ENCODE data around the gene IMP4.

IMP4 gene

GRCh38 chr2:130377491-130377890, 34.8 kb downstream of the IMP4 start:
- DNase-seq (ENCODE audit: low read depth), result no peak

DNA sequence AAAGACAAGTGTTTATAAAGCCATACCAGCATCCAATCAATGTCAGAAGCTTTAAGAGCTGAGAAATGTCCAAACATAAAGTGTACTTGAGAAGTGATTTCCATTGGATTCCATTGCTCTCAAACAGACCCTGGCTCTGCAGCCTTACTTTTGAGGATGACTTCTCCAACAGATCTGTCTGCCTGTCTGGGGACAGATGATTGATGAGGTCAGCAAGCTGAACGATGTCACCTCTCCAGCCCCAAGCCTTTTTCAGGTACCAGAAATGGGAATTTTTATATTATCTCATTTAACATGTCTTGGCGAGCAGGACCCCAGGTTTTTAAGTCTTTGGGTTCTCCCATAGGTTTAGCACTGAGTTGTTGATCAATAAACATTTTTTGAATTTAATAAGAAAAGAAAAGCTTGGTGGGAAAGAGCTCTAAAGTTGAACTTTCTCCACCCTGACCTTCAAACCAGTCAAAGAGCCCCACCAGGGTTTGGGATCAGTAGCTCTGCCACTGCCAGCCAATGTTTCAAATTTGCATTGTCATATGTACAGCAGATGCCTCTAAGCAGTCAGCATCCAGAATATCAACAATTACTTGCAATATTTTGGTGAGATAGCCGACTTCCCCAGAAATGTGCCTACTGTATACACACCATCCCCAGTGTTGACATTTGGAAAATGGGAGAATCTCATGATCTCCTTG, 35.7 kb downstream of the IMP4 start:
- DNase-seq (ENCODE audit: low read depth), result no peak

DNA sequence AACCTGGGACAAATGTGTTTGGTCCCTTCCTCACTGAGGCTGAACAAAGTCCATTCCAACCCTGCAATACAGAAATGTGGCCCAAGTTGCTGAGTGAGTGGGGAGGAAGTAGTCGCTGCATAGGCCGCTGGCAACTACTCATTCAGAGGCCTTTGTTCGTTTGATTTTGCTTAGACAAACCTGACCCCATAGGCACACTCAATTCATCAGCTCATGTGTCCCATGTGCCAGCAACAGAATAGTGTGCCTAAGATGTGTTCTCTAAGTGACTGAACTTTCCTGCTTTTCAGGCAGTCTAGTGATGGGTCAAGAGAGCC, 36.2 kb downstream of the IMP4 start:
- DNase-seq (ENCODE audit: low read depth), result no peak

- no peak for DNase-seq (ENCODE audit: low read depth)
These were observed 37.6 kb downstream of the IMP4 start for GRCh38 chr2:130380096-130380934.

- DNase-seq (ENCODE audit: low read depth), result no peak
These were observed 38.4 kb downstream of the IMP4 start for GRCh38 chr2:130381145-130381544.

DNA sequence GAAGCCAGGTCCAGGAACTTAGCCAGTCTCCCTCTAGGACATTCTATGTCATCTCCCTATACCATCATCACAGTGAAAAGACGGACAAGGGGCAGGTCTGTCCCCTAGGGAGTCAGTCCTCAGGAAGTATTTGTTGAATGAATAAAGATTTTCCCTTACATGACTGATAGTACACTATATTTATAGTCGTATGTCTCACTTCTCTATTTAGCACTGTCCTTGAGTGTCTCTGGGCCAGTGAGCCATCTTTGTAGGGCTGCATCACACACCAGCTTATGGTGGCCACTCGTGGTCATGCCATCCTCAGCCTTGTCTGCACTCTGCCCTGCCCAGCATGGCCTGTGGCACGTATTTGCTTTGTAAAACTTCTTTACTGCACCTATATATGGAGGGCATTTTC, 38.9 kb downstream of the IMP4 start:
- no peak for DNase-seq (ENCODE audit: low read depth)

DNA sequence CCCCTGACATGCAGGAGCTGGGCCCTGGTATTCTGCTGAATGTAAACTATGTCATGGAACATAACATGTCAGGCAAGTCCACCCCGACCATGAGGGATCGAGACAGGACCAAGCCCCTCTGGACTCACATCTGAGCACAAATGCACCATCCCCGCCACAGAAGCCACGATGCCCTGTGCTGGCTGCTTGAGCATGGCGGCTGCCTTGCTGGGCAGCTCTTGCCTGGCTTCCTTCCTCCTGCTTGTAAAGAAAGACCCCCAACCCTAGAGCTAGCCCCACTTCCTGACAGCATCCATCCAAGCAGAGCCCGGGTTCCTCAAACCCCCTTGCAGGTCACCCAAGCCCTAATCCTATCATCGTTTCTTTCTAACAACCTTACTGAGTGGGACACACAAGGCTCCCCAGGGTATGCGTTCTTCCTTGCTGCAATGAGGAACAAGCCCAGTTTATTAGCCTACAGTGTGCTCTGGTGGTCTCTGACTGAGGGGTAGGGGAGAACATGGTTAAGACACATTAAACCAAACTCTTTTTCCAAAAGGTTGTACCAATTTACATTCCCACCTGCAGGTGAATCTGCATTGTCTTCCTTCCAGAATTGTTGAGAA, 39.7 kb downstream of the IMP4 start:
- no peak for DNase-seq (ENCODE audit: low read depth)

DNA sequence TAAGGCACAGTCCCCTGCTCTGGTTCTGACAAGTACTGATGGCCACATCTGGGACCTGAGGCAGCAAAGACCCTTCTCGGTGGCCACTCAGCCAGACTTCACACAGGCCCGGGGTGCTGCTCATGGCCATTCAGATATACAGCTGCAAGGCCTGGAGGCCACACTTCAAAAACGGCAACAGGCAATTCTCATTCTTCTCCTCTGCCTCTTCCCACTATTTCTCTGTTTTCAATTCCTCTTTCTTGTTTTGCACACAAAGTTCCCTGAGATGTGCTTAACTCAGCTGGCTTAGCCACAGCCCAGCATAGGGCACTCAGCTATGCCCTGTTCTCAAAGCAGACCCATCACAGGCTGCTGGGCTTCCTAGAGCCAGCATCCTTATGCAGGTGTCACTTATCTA, 43.0 kb downstream of the IMP4 start:
- no peak for DNase-seq (ENCODE audit: low read depth)

- DNase-seq (ENCODE audit: low read depth), result no peak
These were observed 44.3 kb downstream of the IMP4 start for GRCh38 chr2:130387071-130387400.

DNA sequence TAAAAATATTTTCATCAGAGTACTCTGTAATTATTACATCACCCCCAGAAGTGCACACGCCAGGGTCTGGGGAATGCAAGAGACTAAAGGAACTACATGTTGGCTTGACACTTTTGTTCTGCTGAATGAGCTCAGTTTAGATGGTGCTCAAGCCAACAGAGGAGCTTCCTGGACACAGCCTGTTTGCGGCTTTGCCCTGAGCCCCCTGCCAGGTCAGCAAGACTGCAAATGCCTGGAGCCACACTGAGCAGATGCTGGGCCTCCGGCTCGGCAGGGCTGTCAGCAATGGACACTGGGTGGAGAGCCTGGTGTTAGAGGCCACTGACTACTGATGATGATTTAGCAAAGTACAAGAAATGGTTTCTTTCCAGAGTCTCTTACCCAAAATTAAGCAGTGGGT, 45.1 kb downstream of the IMP4 start:
- DNase-seq (ENCODE audit: low read depth), result no peak

GRCh38 chr2:130388221-130388907, 45.7 kb downstream of the IMP4 start:
- no peak for DNase-seq (ENCODE audit: low read depth)

GRCh38 chr2:130389358-130389757, 46.7 kb downstream of the IMP4 start:
- DNase-seq (ENCODE audit: low read depth), result no peak

DNA sequence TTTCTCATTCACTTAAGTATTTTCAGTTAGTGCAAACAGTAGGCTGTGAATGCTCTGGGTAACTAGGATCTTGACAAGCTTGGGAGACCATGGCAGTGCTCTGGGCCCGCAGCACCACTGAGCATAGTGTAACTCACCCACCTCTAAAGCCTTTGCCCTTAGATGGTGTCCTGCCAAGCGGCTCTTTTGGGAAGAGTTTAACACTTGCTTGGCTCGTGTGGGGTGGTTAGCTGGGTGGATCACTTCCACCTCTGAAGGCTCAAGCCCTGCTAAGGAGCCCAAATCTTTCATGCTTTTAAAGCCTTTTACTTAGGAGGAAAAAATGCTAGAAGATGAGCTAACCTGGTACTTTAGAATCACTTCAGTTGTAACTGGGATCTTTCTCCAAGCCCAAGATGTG, 47.1 kb downstream of the IMP4 start:
- DNase-seq (ENCODE audit: low read depth), result no peak

DNA sequence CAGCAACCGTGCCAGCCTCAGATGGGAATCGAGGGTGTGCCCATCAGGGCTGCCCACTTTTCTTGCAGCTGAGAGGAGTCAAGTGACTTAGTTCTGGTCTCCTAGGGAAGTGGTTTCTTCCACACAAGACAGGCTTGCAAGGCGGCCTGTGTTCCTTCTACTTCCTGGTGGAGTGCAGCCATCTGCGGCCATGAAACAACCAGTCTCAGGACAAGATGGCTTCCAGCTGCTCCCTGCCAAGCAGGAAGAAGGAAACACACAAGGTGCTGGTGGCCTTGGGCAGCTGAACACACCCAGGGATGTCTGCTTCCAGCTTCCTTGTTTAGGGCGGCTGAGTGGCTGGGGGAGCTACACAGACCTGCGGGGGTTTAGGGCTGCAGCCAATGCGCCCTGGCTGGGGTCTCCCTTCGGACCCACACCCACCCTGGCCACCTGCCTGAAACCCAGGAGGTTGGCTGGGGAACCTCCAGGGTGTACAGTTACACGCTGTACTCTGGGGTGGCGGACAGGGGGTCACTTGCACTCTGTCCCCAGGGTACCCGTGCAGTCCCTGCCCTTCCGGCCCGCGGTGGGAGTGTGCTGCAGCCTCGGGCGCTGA, 47.9 kb downstream of the IMP4 start:
- no peak for DNase-seq (ENCODE audit: low read depth)

DNA sequence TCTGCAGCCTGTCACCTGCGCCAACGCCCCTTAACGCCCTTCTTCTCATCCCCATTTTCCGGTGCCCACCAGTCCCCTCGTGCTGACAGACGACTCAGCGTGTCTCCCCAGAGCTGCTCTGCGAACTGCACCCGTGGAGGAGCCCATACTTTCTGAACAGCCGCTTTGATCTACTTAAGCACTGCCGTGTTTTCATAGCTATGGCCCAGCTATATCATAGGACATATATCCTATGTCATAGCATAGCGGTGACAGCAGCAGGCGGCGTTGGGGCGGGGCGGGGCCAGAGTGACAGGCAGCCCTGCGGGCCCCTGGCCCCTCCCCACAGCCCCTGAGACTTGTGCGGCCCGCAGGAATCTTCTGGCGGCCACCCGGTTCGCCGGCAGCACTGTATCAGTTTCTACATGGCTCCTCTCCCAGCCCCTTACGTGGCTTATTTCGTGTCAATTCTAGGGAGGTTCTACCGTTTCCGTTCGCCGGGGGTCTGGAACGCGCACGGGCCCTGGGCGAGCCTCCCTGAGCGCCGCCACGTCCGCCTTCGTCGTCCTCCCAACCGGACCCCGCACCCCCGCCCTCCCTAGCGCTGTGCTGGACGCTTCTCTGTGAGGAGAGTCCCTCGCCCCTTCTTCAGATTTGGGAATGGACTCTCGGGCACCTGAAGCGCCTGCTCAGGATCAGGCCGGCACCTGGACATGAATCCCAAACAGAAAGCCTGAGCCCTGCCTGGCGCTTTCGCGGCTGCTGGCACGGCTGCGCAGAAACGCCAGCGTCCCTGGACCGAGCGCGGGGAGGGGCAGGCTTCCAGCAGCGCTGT, 48.6 kb downstream of the IMP4 start:
- peak; percentile 31 for DNase-seq (ENCODE audit: low read depth)

- no peak for DNase-seq (ENCODE audit: low read depth)
These were observed 49.4 kb downstream of the IMP4 start for GRCh38 chr2:130391872-130392670.

GRCh38 chr2:130393318-130393910, 50.7 kb downstream of the IMP4 start:
- no peak for DNase-seq (ENCODE audit: low read depth)
